ENCODE results near the gene CNN3.

The CNN3 gene

DNA sequence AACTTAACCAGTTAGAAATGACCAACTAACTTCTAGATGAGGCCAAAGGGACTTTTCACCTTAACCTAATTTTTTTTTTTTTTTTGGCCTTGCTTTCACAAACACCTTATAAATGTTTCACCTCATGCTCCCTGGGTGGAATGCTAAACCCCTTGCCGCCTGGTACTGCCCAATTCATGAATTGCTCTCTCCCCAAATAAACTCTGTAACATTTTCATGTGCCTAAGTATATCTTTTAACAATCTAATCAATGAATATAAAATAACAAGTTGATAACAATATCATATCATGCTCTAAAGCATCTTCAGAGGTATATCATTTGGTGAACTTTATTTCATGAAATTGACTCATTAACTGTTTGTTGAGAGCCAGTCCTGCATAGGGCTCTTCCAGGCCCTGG lies 10.9 kb upstream of the CNN3 start:
- no peak overlapping the region for H3K4me3 ChIP-seq (replicated peaks; ENCODE audit: low read depth, low read length)
- TF ChIP-seq, protein P1, sequence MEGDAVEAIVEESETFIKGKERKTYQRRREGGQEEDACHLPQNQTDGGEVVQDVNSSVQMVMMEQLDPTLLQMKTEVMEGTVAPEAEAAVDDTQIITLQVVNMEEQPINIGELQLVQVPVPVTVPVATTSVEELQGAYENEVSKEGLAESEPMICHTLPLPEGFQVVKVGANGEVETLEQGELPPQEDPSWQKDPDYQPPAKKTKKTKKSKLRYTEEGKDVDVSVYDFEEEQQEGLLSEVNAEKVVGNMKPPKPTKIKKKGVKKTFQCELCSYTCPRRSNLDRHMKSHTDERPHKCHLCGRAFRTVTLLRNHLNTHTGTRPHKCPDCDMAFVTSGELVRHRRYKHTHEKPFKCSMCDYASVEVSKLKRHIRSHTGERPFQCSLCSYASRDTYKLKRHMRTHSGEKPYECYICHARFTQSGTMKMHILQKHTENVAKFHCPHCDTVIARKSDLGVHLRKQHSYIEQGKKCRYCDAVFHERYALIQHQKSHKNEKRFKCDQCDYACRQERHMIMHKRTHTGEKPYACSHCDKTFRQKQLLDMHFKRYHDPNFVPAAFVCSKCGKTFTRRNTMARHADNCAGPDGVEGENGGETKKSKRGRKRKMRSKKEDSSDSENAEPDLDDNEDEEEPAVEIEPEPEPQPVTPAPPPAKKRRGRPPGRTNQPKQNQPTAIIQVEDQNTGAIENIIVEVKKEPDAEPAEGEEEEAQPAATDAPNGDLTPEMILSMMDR (IDR thresholded peaks at IDR 0.05; ENCODE audit: insufficient read depth, low read length, poor library complexity, severe bottlenecking), result no peak
- no peaks in the 10 kb centered on the region for H3K36me3 ChIP-seq (ENCODE audit: control insufficient read depth, insufficient read depth, low read length)
- no peak for DNase-seq (ENCODE audit: extremely low read depth, insufficient read length)
- no peaks in the 10 kb centered on the region for H3K27me3 ChIP-seq (replicated peaks; ENCODE audit: control insufficient read depth, insufficient read depth, low read length)

DNA sequence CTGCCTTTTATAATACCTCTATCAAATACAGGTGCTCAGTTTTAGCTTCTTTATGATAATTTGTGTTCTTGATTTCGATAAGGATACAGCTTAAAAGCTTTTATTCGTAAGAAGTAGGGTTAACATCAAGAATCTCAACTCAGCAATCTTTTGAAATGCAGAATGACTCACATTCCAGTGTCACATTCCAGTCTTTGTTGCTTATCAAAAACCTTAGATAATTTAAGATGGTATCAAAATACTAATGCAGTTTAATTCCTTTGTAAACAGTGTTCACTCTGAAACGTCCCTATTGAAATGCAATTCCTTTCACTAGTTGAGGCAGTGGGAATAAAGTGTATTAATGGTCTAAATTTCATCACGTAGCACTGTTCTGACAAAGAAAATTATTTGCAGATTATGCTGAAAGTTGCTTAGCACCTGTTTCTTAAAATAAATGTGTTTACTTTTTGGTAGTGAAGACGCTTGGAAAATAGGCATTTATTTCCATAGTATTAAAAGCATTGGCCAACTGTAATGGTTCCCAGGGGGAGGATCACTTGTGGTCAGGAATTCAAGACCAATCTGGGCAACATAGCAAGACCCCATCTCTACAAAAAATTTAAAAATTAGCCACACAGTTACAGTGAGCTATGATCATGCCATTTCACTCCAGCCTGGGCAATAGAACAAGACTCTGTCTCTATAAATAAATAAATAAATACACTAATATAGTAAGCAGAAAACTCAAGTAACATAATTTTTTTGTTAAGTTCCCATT lies 10.1 kb upstream of the CNN3 start:
- no peak overlapping the region for H3K4me3 ChIP-seq (replicated peaks; ENCODE audit: low read depth, low read length)
- no peaks in the 10 kb centered on the region for H3K27me3 ChIP-seq (replicated peaks; ENCODE audit: control insufficient read depth, insufficient read depth, low read length)
- TF ChIP-seq, protein P1 (IDR thresholded peaks at IDR 0.05; ENCODE audit: insufficient read depth, low read length, poor library complexity, severe bottlenecking), result no peak
- no peak for DNase-seq (ENCODE audit: extremely low read depth, insufficient read length)
- no peaks in the 10 kb centered on the region for H3K36me3 ChIP-seq (ENCODE audit: control insufficient read depth, insufficient read depth, low read length)

DNA sequence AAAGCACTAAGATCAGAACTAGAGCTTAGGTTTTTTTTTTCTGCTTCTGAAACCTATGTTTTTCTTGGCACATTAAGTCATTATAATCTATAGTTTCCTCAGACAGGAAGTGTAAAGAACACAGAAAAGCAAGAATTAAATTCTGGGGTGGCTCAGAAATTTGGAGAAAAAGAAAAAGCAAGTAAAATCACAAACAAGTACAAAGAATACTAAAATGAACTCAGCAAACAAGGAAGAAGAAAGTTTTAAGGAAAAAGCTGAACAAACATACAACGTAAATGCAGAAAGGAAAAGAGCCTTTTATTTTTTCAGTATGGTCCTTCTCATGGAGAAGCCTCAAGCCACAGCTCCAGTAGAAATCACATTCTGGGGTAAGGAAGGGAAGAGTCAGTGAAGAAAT lies 8.6 kb upstream of the CNN3 start:
- TF ChIP-seq, protein P1 (IDR thresholded peaks at IDR 0.05; ENCODE audit: insufficient read depth, low read length, poor library complexity, severe bottlenecking), result no peak
- no peak overlapping the region for H3K4me3 ChIP-seq (replicated peaks; ENCODE audit: low read depth, low read length)
- no peaks in the 10 kb centered on the region for H3K36me3 ChIP-seq (ENCODE audit: control insufficient read depth, insufficient read depth, low read length)
- no peaks in the 10 kb centered on the region for H3K27me3 ChIP-seq (replicated peaks; ENCODE audit: control insufficient read depth, insufficient read depth, low read length)
- no peak for DNase-seq (ENCODE audit: extremely low read depth, insufficient read length)

DNA sequence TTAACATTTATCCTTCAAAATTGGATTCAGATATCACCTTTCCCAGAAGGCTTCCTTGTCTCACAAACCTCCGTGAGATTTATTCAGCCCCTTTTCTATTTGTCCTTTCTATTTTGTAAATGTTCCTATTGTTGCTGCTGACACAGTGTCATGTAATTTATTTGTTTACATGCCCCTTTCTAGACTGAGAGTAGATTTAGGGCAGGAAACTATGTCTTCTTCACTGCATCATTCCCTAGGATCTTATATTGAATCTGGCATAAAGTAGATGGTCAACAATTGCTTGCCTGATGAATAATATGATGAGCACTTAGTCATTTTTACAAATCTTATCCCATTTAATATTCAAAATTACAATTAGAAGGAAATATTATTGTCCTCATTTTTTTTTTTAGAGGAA lies 8.1 kb upstream of the CNN3 start:
- TF ChIP-seq, protein P1 (IDR thresholded peaks at IDR 0.05; ENCODE audit: insufficient read depth, low read length, poor library complexity, severe bottlenecking), result no peak
- no peaks in the 10 kb centered on the region for H3K27me3 ChIP-seq (replicated peaks; ENCODE audit: control insufficient read depth, insufficient read depth, low read length)
- no peak for DNase-seq (ENCODE audit: extremely low read depth, insufficient read length)
- no peak overlapping the region for H3K4me3 ChIP-seq (replicated peaks; ENCODE audit: low read depth, low read length)
- H3K36me3 ChIP-seq (ENCODE audit: control insufficient read depth, insufficient read depth, low read length), result no peaks in the 10 kb centered on the region

DNA sequence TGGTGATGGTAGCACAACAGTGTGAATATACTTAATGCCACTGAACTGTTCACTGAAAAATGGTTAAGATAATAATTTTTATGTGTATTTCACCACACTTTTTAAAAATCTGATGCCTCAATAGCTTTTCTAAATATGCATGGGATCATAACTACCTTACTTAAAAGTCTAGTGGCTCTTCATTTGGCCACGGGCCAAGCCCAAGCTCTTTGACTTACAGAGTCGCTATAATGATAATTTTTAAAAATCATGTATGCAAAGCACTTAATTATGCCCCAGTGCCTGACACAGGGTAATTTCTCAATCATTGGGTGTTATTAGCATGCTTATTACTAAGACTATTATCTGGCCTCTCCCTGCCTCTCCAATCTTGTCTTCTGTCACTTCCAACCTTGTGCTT lies 7.6 kb upstream of the CNN3 start:
- H3K27me3 ChIP-seq (replicated peaks; ENCODE audit: control insufficient read depth, insufficient read depth, low read length), result no peaks in the 10 kb centered on the region
- no peak overlapping the region for H3K4me3 ChIP-seq (replicated peaks; ENCODE audit: low read depth, low read length)
- TF ChIP-seq, protein P1 (IDR thresholded peaks at IDR 0.05; ENCODE audit: insufficient read depth, low read length, poor library complexity, severe bottlenecking), result no peak
- no peaks in the 10 kb centered on the region for H3K36me3 ChIP-seq (ENCODE audit: control insufficient read depth, insufficient read depth, low read length)
- no peak for DNase-seq (ENCODE audit: extremely low read depth, insufficient read length)
